GM18858 (cell line): ENCODE results near the gene KCNK15.

Experiments used
- ATAC-seq: cut with Tn5 transposase; IDR thresholded peaks from one replicate; pipeline ENCODE4 v1.9.1; 2021; ENCODE audit not compliant: unreplicated experiment

KCNK15 gene

DNA sequence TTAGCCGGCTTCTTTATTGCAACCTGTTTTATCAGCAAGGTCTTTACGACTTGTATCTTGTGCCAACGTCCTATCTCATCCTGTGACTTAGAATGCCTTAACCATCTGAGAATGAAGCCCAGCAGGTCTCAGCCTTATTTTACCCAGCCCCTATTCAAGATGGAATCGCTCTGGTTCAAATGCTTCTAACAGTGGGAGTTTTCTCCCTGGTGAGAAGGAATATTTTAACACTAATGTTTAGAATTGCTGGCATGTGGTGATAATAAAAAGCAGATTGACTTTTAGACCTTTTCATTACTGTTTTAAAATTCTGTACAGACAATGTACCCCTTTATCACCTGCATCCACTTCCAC lies 9.9 kb upstream of the KCNK15 start:
- no peak for ATAC-seq

DNA sequence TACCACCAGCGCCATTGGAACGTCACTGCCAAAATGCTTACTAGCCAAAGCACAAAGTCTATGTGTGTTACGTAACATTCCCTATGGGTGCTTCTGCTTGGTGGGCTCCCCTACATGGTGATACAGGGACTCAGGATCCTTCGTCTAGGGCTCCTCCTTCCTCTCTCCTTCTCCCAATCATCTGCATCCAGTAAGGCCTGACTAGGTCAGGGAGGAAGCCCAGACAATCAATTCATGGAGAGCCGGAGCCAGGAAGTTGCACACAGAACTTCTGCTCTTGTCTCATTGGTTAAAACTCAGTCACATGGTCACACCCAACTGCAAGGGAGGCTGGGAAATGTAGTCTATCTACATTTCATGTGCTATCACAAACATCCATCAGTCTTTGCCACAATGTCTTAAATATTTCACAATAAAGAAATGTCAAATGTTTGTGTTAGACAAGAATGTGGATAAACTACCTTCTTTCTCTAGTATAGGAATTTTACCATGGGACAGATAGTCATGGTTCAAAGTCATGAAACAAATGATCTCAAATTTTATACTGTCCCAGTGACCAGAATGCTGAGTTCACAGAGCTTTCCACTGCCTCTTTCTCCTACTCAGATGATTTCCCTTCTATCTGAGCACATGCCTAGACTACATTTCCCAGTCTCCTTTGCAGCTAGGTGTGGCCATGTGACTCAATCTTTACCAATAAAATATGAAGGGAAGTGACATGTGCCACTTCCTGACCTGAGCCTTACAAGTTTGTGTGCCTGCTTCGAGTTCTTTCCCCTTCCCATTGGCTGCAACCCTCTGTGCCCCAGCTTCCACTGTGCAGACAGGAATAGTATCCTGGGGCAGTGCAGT lies 9.3 kb upstream of the KCNK15 start:
- no peak for ATAC-seq

DNA sequence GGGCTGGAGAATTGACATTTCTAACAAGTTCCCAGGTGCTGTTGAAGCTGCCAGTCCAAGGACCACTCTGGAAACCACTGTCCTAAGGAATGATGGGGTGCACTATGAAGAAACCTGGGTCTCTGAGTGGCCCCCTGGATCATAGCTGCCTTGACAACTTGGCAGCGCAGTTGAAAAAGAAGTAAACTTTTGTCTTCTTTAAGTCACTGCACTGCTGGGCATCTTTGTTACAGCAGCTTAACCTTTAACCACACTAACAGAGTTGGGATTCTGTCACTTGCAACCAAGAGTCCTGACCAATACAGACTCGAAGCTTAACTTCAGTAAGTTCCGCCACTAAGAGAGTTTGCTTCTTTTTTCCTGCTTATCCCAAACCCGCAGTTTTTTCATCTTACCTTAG lies 8.5 kb upstream of the KCNK15 start:
- ATAC-seq, result no peak

DNA sequence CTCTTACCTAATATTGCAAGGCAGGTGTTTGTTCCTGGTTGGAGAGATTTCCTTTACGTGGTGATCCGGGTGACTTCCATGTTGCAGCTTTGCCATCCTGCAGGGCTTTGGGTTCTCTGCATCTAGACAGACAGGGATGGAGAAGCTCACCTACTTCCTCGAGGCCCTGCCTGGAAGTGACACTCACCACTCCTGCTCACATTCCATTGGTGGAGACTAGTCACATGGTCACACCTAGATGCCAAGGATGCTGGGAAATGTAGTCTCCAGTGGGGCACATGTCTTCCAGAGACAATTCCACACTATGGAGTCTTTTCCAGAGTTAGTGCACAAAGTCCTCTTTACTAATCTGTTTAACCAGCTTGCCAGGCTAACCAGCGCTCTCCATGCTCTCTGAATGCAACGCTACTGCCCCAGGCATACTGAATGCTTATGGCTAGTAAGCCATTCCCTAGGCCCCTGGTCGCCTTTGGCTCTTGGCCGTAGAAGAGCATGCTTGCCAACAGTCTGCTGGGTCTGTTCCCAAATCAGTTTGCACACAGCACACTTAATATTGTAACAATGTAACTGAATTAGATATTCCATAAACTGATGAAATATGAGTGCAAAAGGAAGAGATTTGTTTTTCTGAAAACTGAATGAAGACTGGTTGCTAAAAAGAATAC lies 6.7 kb upstream of the KCNK15 start:
- no peak for ATAC-seq

DNA sequence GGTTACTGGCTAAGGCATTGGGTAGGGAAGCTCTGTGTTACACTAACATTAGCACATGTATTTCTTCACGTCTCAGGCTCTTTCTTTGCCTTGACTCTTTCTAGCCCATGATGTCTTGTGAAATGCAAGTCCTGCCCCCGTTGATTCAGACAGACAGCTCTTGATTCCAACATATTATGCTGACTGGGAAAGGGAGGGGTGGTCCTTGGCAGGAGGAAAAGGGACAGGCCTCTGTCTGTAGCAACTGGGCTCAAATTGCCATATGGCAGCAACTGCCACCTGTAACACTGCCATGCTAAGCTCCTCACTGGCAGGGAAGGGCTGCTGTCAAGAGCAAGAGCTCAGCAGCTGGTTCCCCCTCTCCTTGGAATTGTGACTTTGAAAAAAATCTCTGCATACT lies 5.7 kb upstream of the KCNK15 start:
- ATAC-seq, result no peak

DNA sequence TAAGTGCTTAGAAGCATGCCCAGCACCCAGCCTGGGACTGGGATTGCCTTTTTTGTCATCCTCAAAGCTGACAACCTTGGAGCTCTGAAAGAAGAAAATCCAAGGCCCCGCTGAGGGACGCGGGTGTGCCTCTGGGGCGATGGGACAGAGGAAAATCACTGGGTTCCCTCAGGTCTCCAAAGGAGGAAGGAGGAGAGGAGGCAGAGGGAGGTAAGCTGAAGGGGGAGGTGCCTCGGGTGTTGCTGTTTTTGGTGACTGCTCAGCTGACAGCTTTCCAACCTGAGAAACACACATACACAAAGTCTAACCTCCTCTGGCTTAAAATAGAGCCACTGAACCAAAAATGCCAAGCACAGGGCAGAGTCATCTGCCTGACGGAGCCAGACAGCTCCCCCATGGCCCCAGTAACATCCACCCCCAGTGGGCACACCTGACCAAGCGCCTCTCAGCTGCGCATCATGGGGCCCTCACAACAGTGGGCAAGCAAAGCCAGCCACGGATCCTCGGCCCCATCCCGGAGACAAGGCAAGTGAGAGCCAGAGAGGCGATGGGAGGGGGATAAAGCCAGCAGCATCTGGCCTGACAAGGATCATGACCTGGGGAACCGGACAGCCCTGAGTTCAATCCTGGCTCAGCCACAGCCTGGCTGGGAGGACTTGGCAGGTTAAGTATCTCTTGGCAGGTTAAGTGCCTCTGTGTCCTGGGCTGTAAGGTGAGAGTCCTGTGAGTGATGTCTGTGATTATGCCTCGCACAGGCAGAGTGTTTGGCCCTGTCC lies 3.2 kb upstream of the KCNK15 start:
- no peak for ATAC-seq

DNA sequence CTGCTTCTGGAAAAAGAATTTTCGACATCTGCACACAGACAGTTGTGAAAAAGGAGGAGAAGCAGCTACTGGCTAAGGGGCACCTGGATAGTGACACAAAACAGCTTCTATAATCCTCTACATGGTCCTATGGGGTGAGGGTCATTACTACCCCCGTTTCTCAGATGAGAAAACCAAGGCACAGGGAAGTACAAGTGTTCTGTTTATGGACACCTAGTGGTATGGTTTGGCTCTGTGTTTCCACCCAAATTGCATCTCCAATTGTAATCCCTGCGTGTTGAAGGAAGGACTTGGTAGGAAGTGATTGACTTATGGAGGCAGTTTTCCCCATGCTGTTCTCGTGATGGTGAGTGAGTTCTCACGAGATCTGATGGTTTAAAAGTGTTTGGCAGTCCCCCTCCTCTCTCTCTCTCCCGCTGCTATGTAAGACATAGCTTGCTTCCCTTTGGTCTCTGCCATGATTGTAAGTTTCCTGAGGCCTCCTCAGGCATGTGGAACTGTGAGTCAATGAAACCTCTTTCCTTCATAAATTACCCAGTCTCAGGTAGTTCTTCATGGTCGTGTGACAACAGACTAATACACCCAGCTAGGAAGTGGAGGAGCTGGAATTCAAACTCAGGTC lies 2.5 kb upstream of the KCNK15 start:
- no peak for ATAC-seq

DNA sequence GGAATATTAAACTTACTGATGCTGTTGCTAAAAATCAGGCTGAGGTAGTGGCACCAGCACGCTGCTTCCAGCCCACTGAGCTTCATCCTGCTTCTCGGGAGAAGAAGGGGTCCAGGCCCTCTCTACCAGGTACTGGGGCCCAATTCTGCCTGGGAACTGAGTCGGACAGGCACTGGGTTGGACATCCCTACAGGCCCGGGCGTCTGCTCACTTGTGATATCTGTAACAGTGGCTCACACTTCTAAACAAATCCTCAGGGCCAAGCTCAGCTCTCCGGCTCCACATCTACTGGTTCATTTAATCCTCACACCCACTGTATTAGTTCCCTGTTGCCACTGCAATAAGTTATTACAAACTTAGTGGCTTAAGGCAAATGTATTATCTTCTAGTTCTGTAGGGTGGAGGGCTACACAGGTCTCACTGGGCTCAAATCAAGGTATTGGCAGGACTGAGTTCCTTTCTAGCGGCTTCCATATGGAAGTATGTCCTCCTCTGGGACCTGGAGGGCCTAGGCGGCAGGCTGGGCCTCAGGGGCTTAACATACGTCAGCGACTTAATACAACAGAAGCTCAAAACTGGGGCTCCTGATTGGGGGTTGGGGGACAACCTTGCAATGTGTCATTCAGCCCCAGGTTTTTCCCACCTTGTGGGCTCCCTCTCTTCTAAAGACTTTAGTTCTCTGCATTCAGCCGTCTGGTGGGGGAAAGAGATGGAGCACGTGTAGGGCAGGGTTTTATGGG lies 1.6 kb upstream of the KCNK15 start:
- no peak for ATAC-seq

DNA sequence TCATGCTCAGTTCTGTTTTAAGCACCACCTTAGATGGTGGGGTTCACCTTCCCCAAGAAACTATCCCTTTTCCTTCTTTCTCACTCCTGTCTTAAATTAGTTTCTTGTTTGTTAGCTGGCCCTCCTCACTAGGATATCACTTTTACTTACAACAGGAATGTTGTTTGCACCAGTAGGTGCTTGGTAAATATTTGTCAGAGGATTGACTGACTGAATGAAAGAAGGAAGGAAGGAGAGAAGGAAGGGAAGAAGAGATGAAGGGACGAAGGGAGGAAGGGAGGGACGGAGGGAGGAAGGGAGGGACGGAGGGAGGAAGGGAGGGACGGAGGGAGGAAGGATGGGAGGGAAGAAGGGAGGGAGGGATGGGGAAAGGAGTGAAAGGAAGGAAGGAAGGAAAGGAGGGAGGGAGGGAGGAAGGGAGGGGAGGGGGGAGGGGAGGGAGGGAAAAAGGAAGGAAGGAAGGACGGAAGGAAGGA lies 505 bp upstream of the KCNK15 start:
- no peak for ATAC-seq

DNA sequence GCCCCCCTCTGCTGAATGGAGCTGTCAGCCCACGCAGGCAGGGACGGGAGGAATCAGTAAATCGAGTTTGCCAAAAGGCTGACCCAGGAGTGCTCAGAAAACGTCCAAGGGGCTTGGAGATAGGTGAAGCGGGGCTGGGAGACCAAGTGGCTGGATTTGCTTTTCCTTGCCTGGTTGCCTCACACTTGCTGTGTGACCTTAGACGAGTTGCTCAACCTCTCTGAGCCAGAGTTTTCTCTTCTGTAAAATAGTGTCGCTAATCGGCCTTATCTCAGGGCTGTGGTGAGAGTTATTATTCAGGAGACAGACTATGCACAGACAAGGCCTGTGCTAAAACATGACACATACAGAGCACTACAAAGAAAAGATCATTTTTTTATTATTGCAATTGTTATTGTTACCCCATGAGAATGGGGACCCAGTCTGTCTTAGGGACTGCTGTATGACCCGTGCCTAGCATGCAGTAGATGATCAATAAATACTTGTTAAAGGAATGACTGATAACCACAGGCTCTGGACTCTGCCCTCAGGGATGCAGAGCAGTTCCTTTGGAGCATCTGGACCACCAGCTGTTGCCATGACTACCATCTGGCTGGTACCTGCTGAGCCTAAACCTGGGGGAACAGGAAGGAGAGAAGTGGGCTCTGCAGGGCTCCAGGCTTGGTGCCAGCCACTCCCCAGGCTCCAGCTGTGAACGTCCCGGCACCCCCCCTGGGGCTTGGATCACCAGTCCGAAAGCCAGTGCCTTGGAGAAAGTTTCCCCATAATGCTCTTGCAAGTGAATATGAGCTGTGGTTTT lies 901 bp downstream of the KCNK15 start:
- ATAC-seq, result no peak

DNA sequence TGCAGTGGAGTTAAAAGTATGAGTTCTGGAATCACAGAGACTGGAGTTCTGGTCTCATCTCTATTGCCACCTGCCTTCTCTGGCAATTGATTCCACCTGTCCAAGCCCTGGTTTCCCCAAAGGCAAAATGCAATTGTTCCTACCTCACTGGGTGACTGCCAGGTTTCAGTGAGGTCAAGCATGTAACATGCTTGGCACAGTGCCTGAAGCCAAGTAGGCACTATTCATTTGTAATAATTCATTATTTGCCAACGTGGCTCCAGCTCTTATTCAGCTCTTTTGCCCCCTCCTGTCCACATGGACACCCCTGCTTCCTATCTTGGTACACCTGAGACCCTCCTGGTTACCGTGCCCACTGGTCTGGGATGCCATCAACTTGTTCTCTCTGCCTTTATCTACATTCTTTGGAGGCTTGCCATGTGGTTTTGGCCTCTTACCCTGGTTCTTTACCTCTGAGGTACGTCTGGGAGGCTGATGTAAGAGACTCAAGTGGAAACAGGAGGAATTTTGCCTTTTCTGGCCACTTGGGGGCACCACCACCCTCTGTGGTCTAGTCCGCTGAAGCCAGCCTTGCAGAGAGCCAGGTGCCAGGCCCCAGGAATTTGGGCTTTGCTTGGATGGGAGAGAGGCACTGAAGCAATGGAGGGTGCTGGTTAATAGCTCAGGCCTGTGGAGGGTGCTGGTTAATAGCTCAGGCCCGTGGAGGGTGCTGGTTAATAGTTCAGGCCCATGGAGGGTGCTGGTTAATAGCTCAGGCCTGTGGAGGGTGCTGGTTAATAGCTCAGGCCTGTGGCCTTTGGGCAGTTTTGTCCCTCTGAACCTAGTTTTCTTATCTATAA lies 1.7 kb downstream of the KCNK15 start:
- ATAC-seq, result no peak

DNA sequence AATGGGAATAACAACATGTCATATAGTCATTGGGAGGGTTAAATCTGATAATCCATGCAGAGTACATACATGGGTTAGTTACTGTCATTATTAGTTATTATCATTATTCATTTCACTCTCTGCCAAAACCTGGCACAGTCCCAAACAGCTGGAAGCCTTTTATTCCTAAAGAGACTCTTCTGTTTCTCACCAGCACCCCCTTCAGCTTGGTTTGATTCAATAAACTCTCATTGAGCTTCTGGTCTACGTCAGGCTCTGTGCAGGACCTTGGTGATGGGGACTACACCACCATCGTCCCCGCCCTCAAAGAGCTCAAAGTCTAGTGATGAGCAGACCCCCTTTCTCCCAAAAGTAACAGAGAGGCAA lies 2.3 kb downstream of the KCNK15 start:
- ATAC-seq, result no peak

DNA sequence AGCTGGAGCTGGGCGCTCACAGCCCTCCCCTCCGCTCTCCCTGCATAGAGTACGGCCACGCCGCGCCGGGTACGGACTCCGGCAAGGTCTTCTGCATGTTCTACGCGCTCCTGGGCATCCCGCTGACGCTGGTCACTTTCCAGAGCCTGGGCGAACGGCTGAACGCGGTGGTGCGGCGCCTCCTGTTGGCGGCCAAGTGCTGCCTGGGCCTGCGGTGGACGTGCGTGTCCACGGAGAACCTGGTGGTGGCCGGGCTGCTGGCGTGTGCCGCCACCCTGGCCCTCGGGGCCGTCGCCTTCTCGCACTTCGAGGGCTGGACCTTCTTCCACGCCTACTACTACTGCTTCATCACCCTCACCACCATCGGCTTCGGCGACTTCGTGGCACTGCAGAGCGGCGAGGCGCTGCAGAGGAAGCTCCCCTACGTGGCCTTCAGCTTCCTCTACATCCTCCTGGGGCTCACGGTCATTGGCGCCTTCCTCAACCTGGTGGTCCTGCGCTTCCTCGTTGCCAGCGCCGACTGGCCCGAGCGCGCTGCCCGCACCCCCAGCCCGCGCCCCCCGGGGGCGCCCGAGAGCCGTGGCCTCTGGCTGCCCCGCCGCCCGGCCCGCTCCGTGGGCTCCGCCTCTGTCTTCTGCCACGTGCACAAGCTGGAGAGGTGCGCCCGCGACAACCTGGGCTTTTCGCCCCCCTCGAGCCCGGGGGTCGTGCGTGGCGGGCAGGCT lies 4.6 kb downstream of the KCNK15 start:
- no peak for ATAC-seq

DNA sequence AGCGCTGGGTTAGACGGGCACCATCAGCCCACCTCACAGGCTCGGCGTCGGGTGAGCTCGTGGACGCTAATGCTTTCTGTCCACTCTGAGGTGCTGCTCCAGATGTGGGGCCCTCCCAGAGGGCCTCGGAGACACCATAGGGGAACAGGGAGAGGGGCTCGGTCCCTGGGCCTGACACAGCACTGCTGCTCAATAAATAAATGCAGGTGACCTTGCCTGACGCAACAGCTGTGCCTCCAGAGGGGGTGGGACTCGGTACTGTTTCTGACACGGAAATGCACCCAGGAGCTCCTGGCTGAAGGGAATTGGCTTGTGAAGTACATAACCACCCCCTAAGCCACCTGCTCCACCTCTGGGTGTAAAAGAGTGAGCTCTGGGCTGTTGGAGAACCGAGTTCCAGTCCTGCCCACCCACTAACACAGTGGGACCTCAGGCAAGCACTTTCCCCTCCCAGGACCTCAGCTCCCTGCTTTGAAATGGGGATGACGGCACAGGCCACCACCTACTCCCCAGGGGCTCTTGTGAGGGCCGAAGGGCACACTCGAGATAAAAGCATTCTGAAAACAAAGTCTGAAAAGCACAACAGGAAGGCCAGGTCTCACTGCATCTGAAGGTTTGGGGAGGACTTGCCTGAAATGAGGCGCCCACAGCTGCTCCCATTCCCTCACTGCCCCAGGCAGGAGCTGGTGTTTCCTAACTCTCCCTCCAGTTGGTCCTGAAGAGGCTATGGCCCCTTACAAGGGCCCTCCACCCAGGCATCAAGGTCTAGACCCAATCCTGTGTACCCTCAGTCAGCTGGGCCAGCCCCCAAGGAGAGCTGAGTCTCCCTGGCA lies 6.7 kb downstream of the KCNK15 start:
- no peak for ATAC-seq

DNA sequence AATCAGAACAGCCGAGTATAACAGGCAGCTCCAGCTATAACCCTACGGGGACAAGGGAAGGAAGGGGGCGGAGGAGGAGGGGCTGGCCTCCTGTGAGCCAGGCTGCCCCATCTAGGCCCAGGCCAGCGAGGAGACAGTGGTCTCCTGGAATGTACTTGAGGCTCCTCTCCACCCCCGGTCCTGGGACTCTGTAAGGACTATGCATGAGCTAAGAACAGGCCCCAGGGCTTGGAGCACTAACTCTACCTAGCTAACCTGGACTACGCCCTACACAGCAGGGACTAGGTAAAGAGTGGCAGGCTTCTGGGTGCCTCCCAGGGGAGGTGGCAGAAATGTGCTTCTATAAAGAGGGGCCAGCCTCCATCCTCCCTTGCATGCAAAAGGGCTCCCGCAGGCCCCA lies 8.9 kb downstream of the KCNK15 start:
- ATAC-seq, result no peak

DNA sequence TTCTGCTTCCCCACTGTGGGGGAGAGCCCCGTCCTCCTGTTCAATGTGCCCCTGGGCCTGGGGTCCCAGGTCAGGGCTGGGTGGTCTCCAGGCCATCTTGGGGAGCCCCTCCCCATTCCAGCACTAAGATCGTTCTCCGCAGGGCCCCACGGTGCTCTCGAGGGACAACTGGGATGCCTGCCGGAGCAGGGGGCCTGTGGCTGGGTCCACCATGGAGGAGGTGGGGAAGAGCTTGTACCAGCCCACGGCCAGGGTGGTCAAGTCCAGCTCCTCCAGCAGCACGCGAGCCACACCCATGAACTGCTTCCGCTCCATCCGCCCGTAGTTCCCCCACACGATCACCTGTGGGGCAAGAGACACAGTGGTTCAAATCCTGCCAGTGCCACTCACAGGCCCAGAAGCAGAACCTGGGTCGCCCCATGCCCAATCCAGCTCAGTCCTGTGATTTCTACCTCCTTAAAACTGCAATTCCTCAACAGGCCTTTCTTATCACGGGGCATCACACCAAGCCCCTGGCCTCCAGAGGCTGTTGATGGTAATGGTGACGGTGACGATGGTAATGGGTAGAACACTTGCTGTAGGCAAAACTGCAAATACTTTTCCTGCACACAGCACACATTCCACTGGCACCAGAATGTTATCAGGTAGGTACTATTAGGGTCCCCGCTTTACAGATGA lies 10.5 kb downstream of the KCNK15 start:
- ATAC-seq, result no peak

DNA sequence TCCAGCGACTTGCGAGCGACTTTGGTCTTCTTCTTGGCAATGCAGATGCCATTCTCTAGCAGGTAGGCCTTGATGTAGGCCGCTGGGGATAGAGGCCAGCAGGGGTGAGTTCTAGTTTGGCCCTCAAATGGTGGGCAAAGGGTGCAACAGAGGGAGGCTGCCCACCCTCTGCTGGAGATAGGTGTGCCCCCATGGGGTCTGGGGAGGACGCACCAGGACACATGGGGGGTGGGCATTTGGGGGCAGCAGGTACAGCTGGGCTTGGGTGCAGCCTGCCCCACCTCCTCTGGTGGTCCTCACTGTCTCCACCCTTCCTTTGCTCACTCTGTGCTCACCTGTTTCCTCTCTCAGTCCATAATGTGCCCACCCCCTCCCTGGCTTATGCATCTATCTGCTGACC lies 11.3 kb downstream of the KCNK15 start:
- ATAC-seq, result no peak
